Gastroesophageal sphincter (tissue), 4 donors: ENCODE data around the gene PFKFB4. TPM values are rescaled to one million over a fixed set of nuclear protein-coding genes. Genes with fewer than 3 reads are reported as not detected.

ENCODE experiments used
- ATAC-seq: fragments of 150-250 bp; one replicate; pipeline ENCODE4 v1.9.1; 2016; ENCODE audit warnings: mild to moderate bottlenecking, moderate library complexity
- H3K27ac ChIP-seq, 4 donors: fragments of 200-600 bp; sonication (generic) in 3 of 4; 1 replicate in 3 of 4; 2 replicates in 1 of 4; pipeline ENCODE4 v1.5.1; 2016 to 2019
- H3K27me3 ChIP-seq: fragments of 200-600 bp; sonication (generic); one replicate; pipeline ENCODE4 v1.5.1; 2019
- H3K36me3 ChIP-seq, 2 donors: fragments of 200-600 bp; sonication (generic); one replicate each; pipeline ENCODE4 v1.5.1; 2019; ENCODE audit warnings: control low read depth in 1 of 2
- H3K4me1 ChIP-seq, 3 donors: fragments of 200-600 bp; sonication (generic); 1 replicate in 2 of 3; 2 replicates in 1 of 3; pipeline ENCODE4 v1.5.1; 2016 to 2019; ENCODE audit warnings: control low read depth in 2 of 3
- H3K4me3 ChIP-seq, 2 donors: fragments of 200-600 bp; sonication (generic); one replicate each; pipeline ENCODE4 v1.5.1; 2019; ENCODE audit warnings: mild to moderate bottlenecking in 1 of 2, moderate library complexity in 1 of 2
- H3K9me3 ChIP-seq, 3 donors: fragments of 200-600 bp; sonication (generic); one replicate each; pipeline ENCODE4 v1.5.1; 2017 to 2019; ENCODE audit warnings: control low read depth in 2 of 3
- CTCF ChIP-seq, 4 experiments: fragments of 200-600 bp in 2 of 4; fragments of 450-650 bp in 2 of 4; sonication (generic) in 1 of 4; IDR thresholded peaks; one replicate each; pipeline ENCODE4 v1.5.1; 2017 to 2019; ENCODE audit warnings: antibody characterized with exemption in 4 of 4, mild to moderate bottlenecking in 2 of 4, moderate library complexity in 2 of 4
- EP300 ChIP-seq: sonication (generic); formaldehyde crosslinking; IDR thresholded peaks from one replicate; pipeline ENCODE4 v1.6.1; 2017; ENCODE audit warnings: antibody characterized with exemption, mild to moderate bottlenecking
- POLR2A ChIP-seq, 2 donors: fragments of 450-650 bp; IDR thresholded peaks; one replicate each; pipeline ENCODE4 v1.6.1; 2017; ENCODE audit warnings: antibody characterized with exemption in 2 of 2, mild to moderate bottlenecking in 2 of 2, moderate library complexity in 1 of 2
- POLR2AphosphoS5 ChIP-seq: sonication (generic); formaldehyde crosslinking; IDR thresholded peaks from one replicate; pipeline ENCODE4 v1.6.1; 2017; ENCODE audit warnings: antibody characterized with exemption
- WGBS, 2 donors: methylation state at CpG; one replicate each; pipeline ENCODE4 v1.1.5; 2018; ENCODE audit warnings: low coverage in 1 of 2; 5-methylcytosine and 5-hydroxymethylcytosine counted together
- total RNA-seq, 4 donors: library from RNA; depleted of rRNA; stranded (reverse); fragments of >200 nt; gene quantifications; one replicate each; pipeline ENCODE4 v1.1.0, GENCODE V29; 2016

Gene PFKFB4
- total RNA-seq, 4 donors from 2014 or later, result 1.8 to 2.9 (median 2.4) TPM

- no peak for TF ChIP-seq POLR2A (IDR thresholded peaks at IDR 0.05)
- TF ChIP-seq EP300, result no peak
- TF ChIP-seq POLR2AphosphoS5, result no peak
- TF ChIP-seq CTCF (IDR thresholded peaks at IDR 0.05), result no peak
- WGBS, 2 donors, result 88% methylated on average over 3 of the region's 9 CpGs; no CpG with 5 or more reads in 1 of the 2 donors
- Histone ChIP-seq H3K27ac (no peak overlapping the region), H3K27me3 (peaks cover 39% of the 10 kb centered on the region), H3K4me3 (no peak overlapping the region), H3K4me1 (peaks cover 0 to 26% (median 17%) of the 10 kb centered on the region in 3 donors), H3K9me3 (no peaks in the 10 kb centered on the region), H3K36me3 (peaks cover 0 to 11% of the 10 kb centered on the region in 2 donors)
- ATAC-seq, result no peak
Observed at GRCh38 chr3:48593337-48593736, 36.7 kb upstream of the PFKFB4 start.

GRCh38 chr3:48592519-48593087, 36.0 kb upstream of the PFKFB4 start:
- WGBS, 2 donors, result 80 to 91% methylated on average over 1 to 6 of the region's 21 CpGs
- no peak overlapping the region for H3K27ac ChIP-seq
- ATAC-seq, result no peak
- no peaks in the 10 kb centered on the region for H3K9me3 ChIP-seq
- peaks cover 39% of the 10 kb centered on the region for H3K27me3 ChIP-seq
- no peak overlapping the region for H3K4me3 ChIP-seq
- TF ChIP-seq CTCF (IDR thresholded peaks at IDR 0.05) (no peak), POLR2AphosphoS5 (no peak), POLR2A (IDR thresholded peaks at IDR 0.05) (no peak), EP300 (no peak)
- peaks cover 0 to 20% (median 12%) of the 10 kb centered on the region in 3 donors for H3K4me1 ChIP-seq
- peaks cover 0 to 4% of the 10 kb centered on the region in 2 donors for H3K36me3 ChIP-seq

GRCh38 chr3:48591886-48592518, 35.4 kb upstream of the PFKFB4 start:
- TF ChIP-seq POLR2AphosphoS5 (no peak), POLR2A (IDR thresholded peaks at IDR 0.05) (no peak), CTCF (IDR thresholded peaks at IDR 0.05) (no peak), EP300 (no peak)
- peaks cover 0 to 20% (median 12%) of the 10 kb centered on the region in 3 donors for H3K4me1 ChIP-seq
- ATAC-seq, result no peak
- peaks cover 39% of the 10 kb centered on the region for H3K27me3 ChIP-seq
- no peak overlapping the region for H3K27ac ChIP-seq
- no peak overlapping the region for H3K4me3 ChIP-seq
- no CpG with 5 or more reads among the region's 22 CpGs for WGBS, 2 donors
- no peaks in the 10 kb centered on the region for H3K9me3 ChIP-seq
- H3K36me3 ChIP-seq, result no peaks in the 10 kb centered on the region

- TF ChIP-seq POLR2A (IDR thresholded peaks at IDR 0.05) (no peak), POLR2AphosphoS5 (no peak), CTCF (IDR thresholded peaks at IDR 0.05) (no peak), EP300 (no peak)
- 100% methylated on average over 3 of the region's 14 CpGs; no CpG with 5 or more reads in 1 of the 2 donors for WGBS, 2 donors
- Histone ChIP-seq H3K4me3 (no peak overlapping the region), H3K9me3 (no peaks in the 10 kb centered on the region), H3K27me3 (peaks cover 39% of the 10 kb centered on the region), H3K4me1 (peaks cover 0 to 20% (median 12%) of the 10 kb centered on the region in 3 donors), H3K36me3 (no peaks in the 10 kb centered on the region), H3K27ac (no peak overlapping the region)
- ATAC-seq, result no peak
Observed at GRCh38 chr3:48591436-48591835, 34.8 kb upstream of the PFKFB4 start.

DNA sequence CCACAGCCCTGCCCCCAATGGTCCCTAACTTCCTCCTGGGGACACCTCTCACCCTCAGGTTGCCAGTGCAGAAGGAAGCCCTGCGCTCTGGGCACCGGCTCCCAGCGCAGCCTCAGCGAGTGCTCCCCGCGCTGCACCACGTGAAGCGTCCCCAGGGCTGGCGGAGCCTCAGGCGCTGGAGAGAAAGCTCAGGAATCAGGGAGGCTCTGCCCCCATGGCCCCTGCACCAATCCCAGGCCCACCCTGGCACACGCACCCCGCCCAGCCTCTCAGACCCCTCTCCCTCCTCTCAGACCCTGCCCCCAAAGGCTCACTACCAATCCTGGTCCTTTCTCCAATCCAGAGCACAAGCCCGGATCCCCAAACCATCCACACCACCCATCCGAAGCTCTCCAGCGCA, 31.6 kb upstream of the PFKFB4 start:
- no peak for ATAC-seq
- Histone ChIP-seq H3K4me3 (no peak overlapping the region), H3K36me3 (no peaks in the 10 kb centered on the region), H3K27ac (no peak overlapping the region), H3K4me1 (no peaks in the 10 kb centered on the region), H3K9me3 (no peaks in the 10 kb centered on the region), H3K27me3 (peaks cover 17% of the 10 kb centered on the region)
- 66 to 90% methylated on average over 3 to 6 of the region's 15 CpGs for WGBS, 2 donors
- TF ChIP-seq CTCF (IDR thresholded peaks at IDR 0.05) (no peak), EP300 (no peak), POLR2AphosphoS5 (no peak)
